ENCODE measurements around the gene MACROD1. TPM values are rescaled to one million over a fixed set of nuclear protein-coding genes. Genes with fewer than 3 reads are reported as not detected.

The MACROD1 gene
- total and polyA plus RNA-seq, 2 donors (not counting 3 experiments of a cell fraction or from before 2014, with no cell fraction given), result 11.0 to 16.2 TPM

DNA sequence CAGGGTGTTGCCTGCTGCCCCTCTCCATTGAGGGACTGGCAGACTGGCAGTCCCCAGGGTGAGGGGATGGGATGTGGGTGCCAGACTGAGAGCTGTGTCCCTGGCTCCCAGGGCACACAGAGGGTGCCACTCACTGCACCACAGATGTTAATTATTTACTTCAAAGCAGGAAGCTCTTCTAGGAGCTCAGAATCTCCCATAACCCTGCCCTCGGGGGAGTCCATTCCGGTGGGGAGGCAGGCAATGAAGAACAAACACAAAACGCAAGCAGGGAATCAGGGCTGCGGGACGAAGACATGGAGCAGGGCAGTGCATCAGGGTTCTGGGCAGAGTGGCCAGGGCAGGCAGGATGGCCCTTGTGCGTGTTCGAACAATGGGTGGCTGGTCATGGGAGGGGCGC, 154.5 kb downstream of the MACROD1 start:
- POLR2A ChIA-PET, result no interaction called here
- CTCF ChIA-PET, result no interaction called here
- no peaks in the 10 kb centered on the region for H3K9me1 ChIP-seq (replicated peaks; ENCODE audit: control insufficient read depth, extremely low read depth, insufficient read depth, low read length)
- no peak overlapping the region for H3K4me3 ChIP-seq (replicated peaks in 1 of 3; ENCODE audit: insufficient read depth in 1 of 3, low read depth in 1 of 3, low read length in 3 of 3)
- H3K4me2 ChIP-seq (ENCODE audit: insufficient read depth, low read length), result no peak overlapping the region
- no peak for FAIRE-seq
- H3K79me2 ChIP-seq (ENCODE audit: control insufficient read depth, insufficient read depth, low read length), result no peaks in the 10 kb centered on the region
- no peak overlapping the region for H2AFZ ChIP-seq (ENCODE audit: low read depth, low read length)
- H3K36me3 ChIP-seq (ENCODE audit: control insufficient read depth in 2 of 2, extremely low read depth in 1 of 2, insufficient read depth in 2 of 2, low read length in 2 of 2), result no peaks in the 10 kb centered on the region
- dilution Hi-C loops (cut with MboI; ENCODE audit: extremely low pct_ligation_motif_present, low sequenced_read_pairs), result no loop called here
- TF ChIP-seq GATA2 (IDR thresholded peaks at IDR 0.05; ENCODE audit: insufficient read depth, insufficient read length, low read depth, low read length) (no peak), JUN (IDR thresholded peaks at IDR 0.05; ENCODE audit: borderline replicate concordance, insufficient read depth, insufficient read length, low read depth) (no peak), EZH2 (IDR thresholded peaks at IDR 0.05; ENCODE audit: borderline replicate concordance, low read depth, low read length, severe bottlenecking) (no peak), POLR2AphosphoS5 (IDR thresholded peaks at IDR 0.05; ENCODE audit: insufficient read depth, low read depth, low read length) (no peak), POLR2A (IDR thresholded peaks at IDR 0.05; ENCODE audit: low read depth, low read length) (no peak), MYC (IDR thresholded peaks at IDR 0.05; ENCODE audit: low read depth, low read length) (no peak), FOS (IDR thresholded peaks at IDR 0.05; ENCODE audit: borderline replicate concordance, insufficient read depth, low read length) (no peak)
- TF ChIP-seq, protein P1, sequence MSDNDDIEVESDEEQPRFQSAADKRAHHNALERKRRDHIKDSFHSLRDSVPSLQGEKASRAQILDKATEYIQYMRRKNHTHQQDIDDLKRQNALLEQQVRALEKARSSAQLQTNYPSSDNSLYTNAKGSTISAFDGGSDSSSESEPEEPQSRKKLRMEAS (IDR thresholded peaks at IDR 0.05; ENCODE audit: insufficient read depth, insufficient read length), result no peak
- TF ChIP-seq, protein P2, sequence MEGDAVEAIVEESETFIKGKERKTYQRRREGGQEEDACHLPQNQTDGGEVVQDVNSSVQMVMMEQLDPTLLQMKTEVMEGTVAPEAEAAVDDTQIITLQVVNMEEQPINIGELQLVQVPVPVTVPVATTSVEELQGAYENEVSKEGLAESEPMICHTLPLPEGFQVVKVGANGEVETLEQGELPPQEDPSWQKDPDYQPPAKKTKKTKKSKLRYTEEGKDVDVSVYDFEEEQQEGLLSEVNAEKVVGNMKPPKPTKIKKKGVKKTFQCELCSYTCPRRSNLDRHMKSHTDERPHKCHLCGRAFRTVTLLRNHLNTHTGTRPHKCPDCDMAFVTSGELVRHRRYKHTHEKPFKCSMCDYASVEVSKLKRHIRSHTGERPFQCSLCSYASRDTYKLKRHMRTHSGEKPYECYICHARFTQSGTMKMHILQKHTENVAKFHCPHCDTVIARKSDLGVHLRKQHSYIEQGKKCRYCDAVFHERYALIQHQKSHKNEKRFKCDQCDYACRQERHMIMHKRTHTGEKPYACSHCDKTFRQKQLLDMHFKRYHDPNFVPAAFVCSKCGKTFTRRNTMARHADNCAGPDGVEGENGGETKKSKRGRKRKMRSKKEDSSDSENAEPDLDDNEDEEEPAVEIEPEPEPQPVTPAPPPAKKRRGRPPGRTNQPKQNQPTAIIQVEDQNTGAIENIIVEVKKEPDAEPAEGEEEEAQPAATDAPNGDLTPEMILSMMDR (IDR thresholded peaks at IDR 0.05; ENCODE audit: extremely low read depth in 1 of 2, insufficient read depth in 1 of 2, low read depth in 1 of 2, low read length in 2 of 2), result no peak
- H3K9me3 ChIP-seq (replicated peaks; ENCODE audit: control insufficient read depth, insufficient read depth, low read length), result no peaks in the 10 kb centered on the region
- DNase-seq (ENCODE audit: low read depth, low spot score), result no peak
- no peak overlapping the region for H3K27ac ChIP-seq (ENCODE audit: insufficient read depth, low read depth, low read length)
- H3K9ac ChIP-seq (replicated peaks; ENCODE audit: extremely low read depth, insufficient read depth, low read length), result no peak overlapping the region
- no peaks in the 10 kb centered on the region for H3K27me3 ChIP-seq (ENCODE audit: control insufficient read depth in 2 of 2, insufficient read depth in 2 of 2, low read length in 2 of 2)
- no peaks in the 10 kb centered on the region for H4K20me1 ChIP-seq (replicated peaks; ENCODE audit: control insufficient read depth, extremely low read depth, insufficient read depth, low read length)
- intact Hi-C loops (cut with micrococcal nuclease), result no loop called here
- H3K4me1 ChIP-seq (ENCODE audit: control insufficient read depth, extremely low read depth, insufficient read depth, low read length), result peaks cover 10% of the 10 kb centered on the region
- BruUV-seq (replicated peaks), result no TSS peak

Measured in endothelial cell of umbilical vein (primary cell).